ENCODE data around the gene NFATC4. TPM values are rescaled to one million over a fixed set of nuclear protein-coding genes. Genes with fewer than 3 reads are reported as not detected.

The NFATC4 gene
- total RNA-seq, 2 donors from 2014 or later, result 24.8 to 34.1 TPM

DNA sequence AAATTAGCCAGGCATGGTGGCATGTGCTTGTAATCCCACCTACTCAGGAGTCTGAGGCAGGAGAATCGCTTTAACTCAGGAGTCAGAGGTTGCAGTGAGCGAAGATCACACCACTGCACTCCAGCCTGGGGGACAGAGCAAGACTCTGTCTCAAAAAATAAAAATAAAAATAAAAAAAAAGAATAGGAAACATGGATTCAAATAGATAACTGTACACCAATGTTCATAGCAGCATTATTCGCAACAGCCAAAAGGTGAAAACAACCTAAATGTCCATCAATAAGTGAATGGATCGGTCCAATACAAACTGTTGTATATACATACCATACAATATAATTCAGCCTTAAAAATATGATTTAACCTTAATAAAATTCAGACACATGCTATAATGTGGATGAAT lies 25.1 kb upstream of the NFATC4 start:
- Mint-ChIP-seq H3K4me1 (peaks cover 4% of the 10 kb centered on the region), H3K36me3 (ENCODE audit: low read depth) (no peaks in the 10 kb centered on the region), H3K27ac (no peak overlapping the region), H3K27me3 (ENCODE audit: insufficient read depth) (peaks cover 87% of the 10 kb centered on the region), H3K9me3 (no peaks in the 10 kb centered on the region), H3K4me3 (no peak overlapping the region)
- DNase-seq, result no peak
- no peak overlapping the region for H3K27ac ChIP-seq (ENCODE audit: low read depth, low read length)
- no peaks in the 10 kb centered on the region for H3K36me3 ChIP-seq (ENCODE audit: control insufficient read depth, insufficient read depth, low read length)
- TF ChIP-seq, protein P1, sequence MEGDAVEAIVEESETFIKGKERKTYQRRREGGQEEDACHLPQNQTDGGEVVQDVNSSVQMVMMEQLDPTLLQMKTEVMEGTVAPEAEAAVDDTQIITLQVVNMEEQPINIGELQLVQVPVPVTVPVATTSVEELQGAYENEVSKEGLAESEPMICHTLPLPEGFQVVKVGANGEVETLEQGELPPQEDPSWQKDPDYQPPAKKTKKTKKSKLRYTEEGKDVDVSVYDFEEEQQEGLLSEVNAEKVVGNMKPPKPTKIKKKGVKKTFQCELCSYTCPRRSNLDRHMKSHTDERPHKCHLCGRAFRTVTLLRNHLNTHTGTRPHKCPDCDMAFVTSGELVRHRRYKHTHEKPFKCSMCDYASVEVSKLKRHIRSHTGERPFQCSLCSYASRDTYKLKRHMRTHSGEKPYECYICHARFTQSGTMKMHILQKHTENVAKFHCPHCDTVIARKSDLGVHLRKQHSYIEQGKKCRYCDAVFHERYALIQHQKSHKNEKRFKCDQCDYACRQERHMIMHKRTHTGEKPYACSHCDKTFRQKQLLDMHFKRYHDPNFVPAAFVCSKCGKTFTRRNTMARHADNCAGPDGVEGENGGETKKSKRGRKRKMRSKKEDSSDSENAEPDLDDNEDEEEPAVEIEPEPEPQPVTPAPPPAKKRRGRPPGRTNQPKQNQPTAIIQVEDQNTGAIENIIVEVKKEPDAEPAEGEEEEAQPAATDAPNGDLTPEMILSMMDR (conservative IDR thresholded peaks at IDR 0.05), result no peak
- H3K27me3 ChIP-seq (ENCODE audit: control insufficient read depth, insufficient read depth, low read length, poor library complexity, severe bottlenecking), result peaks cover 75% of the 10 kb centered on the region
- 86 to 93% methylated on average over 2 to 4 of the region's 4 CpGs for WGBS, 2 experiments (ENCODE audit: insufficient coverage in 1 of 2, insufficient read length in 1 of 2)
- no peak overlapping the region for H3K9ac ChIP-seq (ENCODE audit: extremely low read depth, low read length, poor library complexity, severe bottlenecking)
- no peak overlapping the region for H3K4me3 ChIP-seq (ENCODE audit: low read length)
- H3K4me1 ChIP-seq (ENCODE audit: control insufficient read depth, insufficient read depth, low read length), result no peaks in the 10 kb centered on the region
- no peaks in the 10 kb centered on the region for H3K9me3 ChIP-seq (ENCODE audit: control insufficient read depth, low read length)

DNA sequence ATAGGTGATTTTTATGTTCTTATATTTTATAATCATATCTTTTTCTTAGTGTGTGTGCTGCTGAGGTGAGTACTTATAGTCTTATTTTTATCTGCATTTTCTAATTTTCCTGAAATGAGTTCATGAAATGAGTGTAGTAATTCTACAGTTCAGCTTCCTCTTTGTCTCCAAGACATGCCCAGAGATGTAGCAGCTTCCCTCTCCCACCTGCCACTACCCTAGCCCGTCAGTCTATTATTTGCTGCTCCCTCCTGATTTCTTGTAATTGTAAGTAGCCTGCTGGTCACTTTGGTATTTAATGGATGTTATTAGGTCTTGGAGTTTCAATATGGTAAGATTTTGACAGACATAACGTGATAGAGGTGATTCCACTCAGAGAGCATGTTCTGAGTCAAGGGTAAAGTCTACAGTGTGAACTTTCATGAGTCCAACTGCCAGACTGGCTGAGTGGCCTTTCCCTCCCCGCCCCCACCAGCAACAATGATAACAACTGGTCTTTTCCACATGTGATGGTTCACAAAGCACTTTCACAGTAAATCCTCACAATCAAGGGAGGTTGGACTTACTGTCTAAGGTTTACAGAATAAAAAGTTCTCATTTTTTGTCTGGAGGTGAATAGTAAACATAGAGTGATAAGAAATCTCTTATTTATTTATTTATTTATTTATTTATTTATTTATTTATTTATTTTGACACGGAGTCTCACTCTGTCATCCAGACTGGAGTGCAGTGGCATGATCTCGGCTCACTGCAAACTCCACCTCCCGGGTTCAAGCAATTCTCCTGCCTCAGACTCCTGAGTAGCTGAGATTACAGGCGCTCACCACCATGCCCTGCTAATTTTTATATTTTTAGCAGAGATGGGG lies 24.0 kb upstream of the NFATC4 start:
- peak; percentile 5 for DNase-seq
- Histone ChIP-seq H3K27me3 (ENCODE audit: control insufficient read depth, insufficient read depth, low read length, poor library complexity, severe bottlenecking) (peaks cover 72% of the 10 kb centered on the region), H3K4me1 (ENCODE audit: control insufficient read depth, insufficient read depth, low read length) (no peaks in the 10 kb centered on the region), H3K27ac (ENCODE audit: low read depth, low read length) (no peak overlapping the region), H3K9ac (ENCODE audit: extremely low read depth, low read length, poor library complexity, severe bottlenecking) (no peak overlapping the region), H3K4me3 (ENCODE audit: low read length) (no peak overlapping the region), H3K9me3 (ENCODE audit: control insufficient read depth, low read length) (no peaks in the 10 kb centered on the region), H3K36me3 (ENCODE audit: control insufficient read depth, insufficient read depth, low read length) (no peaks in the 10 kb centered on the region)
- TF ChIP-seq, protein P1 (conservative IDR thresholded peaks at IDR 0.05), result no peak
- 81 to 85% methylated on average over 6 to 7 of the region's 7 CpGs for WGBS, 2 experiments (ENCODE audit: insufficient coverage in 1 of 2, insufficient read length in 1 of 2)
- H3K36me3 Mint-ChIP-seq (ENCODE audit: low read depth), result no peaks in the 10 kb centered on the region
- no peak overlapping the region for H3K27ac Mint-ChIP-seq
- H3K4me3 Mint-ChIP-seq, result no peak overlapping the region
- H3K4me1 Mint-ChIP-seq, result peaks cover 3% of the 10 kb centered on the region
- no peaks in the 10 kb centered on the region for H3K9me3 Mint-ChIP-seq
- H3K27me3 Mint-ChIP-seq (ENCODE audit: insufficient read depth), result peaks cover 87% of the 10 kb centered on the region

DNA sequence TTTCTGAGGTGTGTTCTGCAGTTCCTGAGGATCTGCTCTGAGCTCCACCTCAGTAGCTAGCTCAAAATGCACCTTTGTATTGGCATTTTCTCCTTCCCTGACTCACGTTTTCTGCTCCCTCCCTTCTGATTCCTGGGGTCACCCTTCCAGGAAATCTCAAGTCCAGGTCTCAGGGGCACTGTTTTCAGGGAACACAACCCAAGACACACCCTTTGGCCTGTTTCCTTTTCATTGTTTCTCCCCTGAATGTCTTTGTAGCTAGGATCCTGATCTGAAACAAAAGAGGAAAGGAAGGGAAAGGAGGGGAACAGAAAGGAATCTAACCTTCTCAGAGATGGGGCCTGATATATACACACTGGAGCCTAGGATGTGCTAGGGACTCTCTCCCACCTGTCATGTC lies 20.9 kb upstream of the NFATC4 start:
- TF ChIP-seq, protein P1 (conservative IDR thresholded peaks at IDR 0.05), result no peak
- H3K4me3 ChIP-seq (ENCODE audit: low read length), result no peak overlapping the region
- no peak overlapping the region for H3K9ac ChIP-seq (ENCODE audit: extremely low read depth, low read length, poor library complexity, severe bottlenecking)
- Mint-ChIP-seq H3K27me3 (ENCODE audit: insufficient read depth) (peaks cover 87% of the 10 kb centered on the region), H3K27ac (no peak overlapping the region), H3K4me1 (no peaks in the 10 kb centered on the region), H3K4me3 (no peak overlapping the region), H3K36me3 (ENCODE audit: low read depth) (no peaks in the 10 kb centered on the region), H3K9me3 (no peaks in the 10 kb centered on the region)
- H3K27me3 ChIP-seq (ENCODE audit: control insufficient read depth, insufficient read depth, low read length, poor library complexity, severe bottlenecking), result peaks cover 73% of the 10 kb centered on the region
- no peak for DNase-seq
- H3K4me1 ChIP-seq (ENCODE audit: control insufficient read depth, insufficient read depth, low read length), result no peaks in the 10 kb centered on the region
- no peaks in the 10 kb centered on the region for H3K36me3 ChIP-seq (ENCODE audit: control insufficient read depth, insufficient read depth, low read length)
- no peaks in the 10 kb centered on the region for H3K9me3 ChIP-seq (ENCODE audit: control insufficient read depth, low read length)
- H3K27ac ChIP-seq (ENCODE audit: low read depth, low read length), result no peak overlapping the region
- WGBS, 2 experiments (ENCODE audit: insufficient coverage in 1 of 2, insufficient read length in 1 of 2), result 55% methylated on average over 1 of the region's 1 CpG; no CpG with 5 or more reads in 1 of the 2 experiments
